DOHH2 (cell line): ENCODE data around the gene SMURF2.

Experiments used
- CTCF ChIP-seq: fragments of 200-600 bp; sonication (generic); IDR thresholded peaks from one replicate; pipeline ENCODE4 v1.5.1; 2014; ENCODE audit warnings: antibody characterized with exemption, mild to moderate bottlenecking, low read depth, low read length; ENCODE audit not compliant: poor library complexity, severe bottlenecking
- EZH2phosphoT487 ChIP-seq: fragments of 200-600 bp; sonication (generic); IDR thresholded peaks from 2 replicates; pipeline ENCODE4 v1.6.1; 2017; ENCODE audit warnings: borderline replicate concordance, mild to moderate bottlenecking, antibody characterized with exemption, low read length, moderate library complexity, mixed read lengths

DNA sequence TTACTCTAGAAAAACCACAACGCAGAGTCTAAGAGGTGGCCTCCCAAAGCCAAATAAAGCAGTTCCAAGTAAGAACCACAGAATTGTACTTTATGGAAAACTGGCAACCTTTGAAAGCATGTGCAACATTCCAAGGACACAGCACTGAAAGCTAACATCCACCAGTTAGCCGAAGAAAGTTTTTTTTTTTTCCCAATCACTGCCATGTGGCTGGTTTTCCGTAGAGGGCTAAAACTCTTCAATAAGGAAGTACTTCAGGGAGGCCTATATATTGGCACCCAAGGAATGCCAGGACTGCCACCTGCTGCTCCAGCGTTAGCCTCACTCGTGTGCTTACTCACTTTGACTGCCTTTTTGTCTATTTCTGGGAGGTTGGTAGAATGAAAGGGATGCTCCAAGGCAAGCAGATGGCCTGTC is 130.1 kb downstream of the SMURF2 start:
- TF ChIP-seq CTCF (no peak), EZH2phosphoT487 (no peak)
